Cardiac muscle cell (in vitro differentiated cells and primary cell): ENCODE results near the gene RPS6KA5. TPM values are rescaled to one million over a fixed set of nuclear protein-coding genes. Genes with fewer than 3 reads are reported as not detected.

ENCODE experiments used
- DNase-seq, 2 donors: peaks; one replicate each; pipeline versions ENCODE4 v3.0.0 to v3.0.0-alpha.2; 2010 to 2017; ENCODE audit warnings: low read depth in 1 of 2, low spot score in 1 of 2
- H3K27ac ChIP-seq: fragments of 200-600 bp; sonication (generic); 2 replicates; pipeline ENCODE4 v1.5.1; 2016
- H3K27me3 ChIP-seq: fragments of 200-600 bp; sonication (generic); 2 replicates; pipeline ENCODE4 v1.6.0; 2016; ENCODE audit warnings: control low read depth
- H3K36me3 ChIP-seq: fragments of 200-600 bp; sonication (generic); 2 replicates; pipeline ENCODE4 v1.5.1; 2016; ENCODE audit warnings: control low read depth
- H3K4me1 ChIP-seq: fragments of 200-600 bp; sonication (generic); 2 replicates; pipeline ENCODE4 v1.8.1; 2017; ENCODE audit warnings: low read depth, mild to moderate bottlenecking, mixed run types
- H3K4me3 ChIP-seq: fragments of 200-600 bp; sonication (generic); 2 replicates; pipeline ENCODE4 v1.5.1; 2016; ENCODE audit warnings: mild to moderate bottlenecking
- H3K9me3 ChIP-seq: fragments of 200-600 bp; sonication (generic); 2 replicates; pipeline ENCODE4 v1.5.1; 2017; ENCODE audit warnings: low read depth, mild to moderate bottlenecking, control low read depth
- polyA plus RNA-seq: library from polyadenylated mRNA; unstranded; fragments of >200 nt; fragmentation: Nextera tagmentation; extraction: Ambion mirVana; gene quantifications from 2 replicates; pipeline ENCODE4 v1.2.1, GENCODE V29; 2016
- total RNA-seq: library from RNA; depleted of rRNA; stranded (reverse); fragments of >200 nt; gene quantifications from 2 replicates; pipeline ENCODE4 v1.2.3, GENCODE V29; 2016
- TF ChIP-seq, protein P1 (sequence below): IDR thresholded peaks from 2 replicates; pipeline ENCODE4 v1.5.1; 2012; ENCODE audit warnings: low read depth, mild to moderate bottlenecking, low read length

The RPS6KA5 gene
- total and polyA plus RNA-seq, 2 experiments from 2014 or later = 3.3 to 10.9 TPM

DNA sequence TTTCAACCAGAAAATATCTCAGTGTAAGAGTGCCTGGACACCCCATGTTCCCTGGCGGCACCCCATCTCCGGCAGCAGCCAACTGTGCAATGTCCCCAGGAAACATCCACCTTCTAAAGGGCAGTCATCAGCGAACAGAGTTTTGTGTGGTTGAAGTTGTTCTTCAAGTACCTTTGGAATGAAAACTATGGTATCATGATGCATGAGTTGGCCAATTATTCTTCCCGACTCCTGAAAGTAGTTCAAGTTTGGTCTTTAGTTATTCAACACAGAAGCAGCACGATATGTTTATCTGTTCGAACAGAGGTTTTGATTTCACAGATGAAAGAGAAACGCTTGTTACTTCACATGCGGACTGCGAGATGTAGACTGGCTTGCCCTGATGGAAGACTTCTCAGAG, 223.1 kb downstream of the RPS6KA5 start:
- DNase-seq = no peak
- Histone ChIP-seq H3K27ac (no peak overlapping the region), H3K36me3 (no peaks in the 10 kb centered on the region), H3K27me3 (no peaks in the 10 kb centered on the region), H3K4me1 (no peaks in the 10 kb centered on the region), H3K4me3 (no peak overlapping the region), H3K9me3 (no peaks in the 10 kb centered on the region)
- TF ChIP-seq, protein P1, sequence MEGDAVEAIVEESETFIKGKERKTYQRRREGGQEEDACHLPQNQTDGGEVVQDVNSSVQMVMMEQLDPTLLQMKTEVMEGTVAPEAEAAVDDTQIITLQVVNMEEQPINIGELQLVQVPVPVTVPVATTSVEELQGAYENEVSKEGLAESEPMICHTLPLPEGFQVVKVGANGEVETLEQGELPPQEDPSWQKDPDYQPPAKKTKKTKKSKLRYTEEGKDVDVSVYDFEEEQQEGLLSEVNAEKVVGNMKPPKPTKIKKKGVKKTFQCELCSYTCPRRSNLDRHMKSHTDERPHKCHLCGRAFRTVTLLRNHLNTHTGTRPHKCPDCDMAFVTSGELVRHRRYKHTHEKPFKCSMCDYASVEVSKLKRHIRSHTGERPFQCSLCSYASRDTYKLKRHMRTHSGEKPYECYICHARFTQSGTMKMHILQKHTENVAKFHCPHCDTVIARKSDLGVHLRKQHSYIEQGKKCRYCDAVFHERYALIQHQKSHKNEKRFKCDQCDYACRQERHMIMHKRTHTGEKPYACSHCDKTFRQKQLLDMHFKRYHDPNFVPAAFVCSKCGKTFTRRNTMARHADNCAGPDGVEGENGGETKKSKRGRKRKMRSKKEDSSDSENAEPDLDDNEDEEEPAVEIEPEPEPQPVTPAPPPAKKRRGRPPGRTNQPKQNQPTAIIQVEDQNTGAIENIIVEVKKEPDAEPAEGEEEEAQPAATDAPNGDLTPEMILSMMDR = no peak

DNA sequence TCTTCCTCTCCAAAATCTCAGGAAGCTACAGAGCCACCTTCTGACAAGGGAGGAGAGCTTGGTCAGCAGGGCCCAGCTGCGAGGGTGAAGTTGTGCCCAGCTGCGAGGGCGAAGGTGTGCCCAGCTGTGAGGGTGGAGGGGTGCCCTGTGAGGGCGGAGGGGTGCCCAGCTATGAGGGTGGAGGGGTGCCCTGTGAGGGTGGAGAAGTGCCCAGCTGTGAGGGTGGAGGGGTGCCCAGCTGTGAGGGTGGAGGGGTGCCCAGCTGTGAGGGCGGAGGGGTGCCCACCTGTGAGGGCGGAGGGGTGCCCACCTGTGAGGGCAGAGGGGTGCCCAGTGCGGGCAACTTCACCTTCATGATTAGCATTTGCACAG, 223.8 kb downstream of the RPS6KA5 start:
- Histone ChIP-seq H3K36me3 (no peaks in the 10 kb centered on the region), H3K4me3 (no peak overlapping the region), H3K27ac (no peak overlapping the region), H3K4me1 (no peaks in the 10 kb centered on the region), H3K9me3 (no peaks in the 10 kb centered on the region), H3K27me3 (no peaks in the 10 kb centered on the region)
- no peak for DNase-seq
- TF ChIP-seq, protein P1 = no peak

DNA sequence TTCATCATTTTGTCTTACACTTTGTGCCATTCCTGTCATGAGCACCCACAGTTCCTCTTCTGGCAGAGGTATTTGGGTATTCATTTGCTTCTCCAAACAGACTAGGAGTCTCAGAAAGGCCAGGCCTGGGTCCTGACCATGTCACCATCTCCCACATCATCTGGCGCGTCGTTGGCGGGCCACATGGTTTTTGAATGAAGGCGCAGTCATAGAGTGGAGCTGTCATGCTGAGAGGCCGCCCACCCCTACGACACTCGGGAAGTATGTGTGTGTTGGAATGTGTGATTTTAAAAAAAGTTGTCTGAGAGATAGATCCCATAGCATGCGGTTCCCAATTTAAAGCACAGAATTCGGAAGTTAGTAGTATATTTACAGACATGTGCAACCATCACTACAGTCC, 228.6 kb downstream of the RPS6KA5 start:
- no peaks in the 10 kb centered on the region for H3K4me1 ChIP-seq
- TF ChIP-seq, protein P1 = no peak
- H3K4me3 ChIP-seq = no peak overlapping the region
- no peaks in the 10 kb centered on the region for H3K36me3 ChIP-seq
- no peak for DNase-seq
- no peaks in the 10 kb centered on the region for H3K9me3 ChIP-seq
- peaks cover 16% of the 10 kb centered on the region for H3K27me3 ChIP-seq
- no peak overlapping the region for H3K27ac ChIP-seq

DNA sequence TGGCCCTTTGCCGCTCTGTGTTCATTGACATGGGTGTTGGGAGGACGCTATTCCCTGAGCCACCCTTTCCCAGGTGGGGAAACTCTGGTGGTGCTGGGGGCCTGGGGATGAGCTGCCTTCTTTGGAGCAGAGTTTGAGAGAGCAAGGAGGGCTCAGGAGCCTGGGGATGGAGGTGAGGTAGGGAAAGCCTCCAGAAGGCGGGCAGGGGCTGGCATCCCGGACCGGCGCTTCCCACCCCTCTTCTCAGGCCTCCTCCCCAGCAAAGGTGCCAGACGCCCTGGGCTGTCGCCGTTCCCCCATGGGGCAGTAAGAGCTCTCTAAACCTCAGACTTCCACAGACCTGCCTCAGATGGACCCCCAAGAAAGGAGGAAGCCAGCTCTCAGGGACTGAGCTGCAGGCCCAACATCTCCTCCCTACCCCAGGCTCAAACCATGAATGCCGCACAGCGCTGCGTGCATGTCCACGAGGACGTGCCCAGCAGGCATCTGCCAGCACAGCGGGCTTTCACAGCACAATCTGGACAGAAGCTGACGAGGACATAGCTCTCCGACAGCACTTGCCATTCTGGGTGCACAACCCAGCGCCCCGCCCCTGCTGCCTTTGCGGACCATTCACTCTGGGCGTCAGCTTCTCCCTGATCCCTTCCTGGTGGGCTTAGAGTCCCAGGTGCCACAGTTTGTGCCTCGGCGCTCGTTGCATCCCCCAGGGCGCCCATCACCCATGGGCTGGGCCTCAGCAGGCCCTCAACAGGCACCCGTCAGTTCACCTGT, 229.3 kb downstream of the RPS6KA5 start:
- Histone ChIP-seq H3K9me3 (no peaks in the 10 kb centered on the region), H3K27me3 (peaks cover 16% of the 10 kb centered on the region), H3K4me3 (no peak overlapping the region), H3K4me1 (no peaks in the 10 kb centered on the region), H3K27ac (no peak overlapping the region), H3K36me3 (no peaks in the 10 kb centered on the region)
- TF ChIP-seq, protein P1 = no peak
- no peak for DNase-seq

DNA sequence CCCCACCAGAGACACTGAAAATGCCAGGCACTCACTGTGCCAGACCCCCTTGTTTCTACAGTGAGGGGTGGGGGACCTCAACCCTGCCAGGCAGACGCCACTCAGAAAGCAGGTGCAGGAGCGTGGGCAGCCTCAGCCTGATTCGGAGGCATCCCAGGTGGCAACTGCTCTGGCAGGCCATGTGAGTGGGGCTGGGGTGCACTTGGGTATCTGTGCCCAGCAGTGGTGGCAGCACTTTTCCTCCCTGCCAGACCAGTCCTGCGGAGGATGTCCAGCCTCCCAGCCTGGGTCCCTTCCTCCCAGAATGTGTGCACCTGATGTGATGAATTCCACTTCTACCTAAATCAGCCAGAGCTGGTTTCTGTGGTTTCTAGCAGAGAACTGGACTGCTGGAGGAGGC, 230.8 kb downstream of the RPS6KA5 start:
- Histone ChIP-seq H3K4me1 (no peaks in the 10 kb centered on the region), H3K4me3 (no peak overlapping the region), H3K36me3 (no peaks in the 10 kb centered on the region), H3K27ac (no peak overlapping the region), H3K9me3 (no peaks in the 10 kb centered on the region), H3K27me3 (peaks cover 16% of the 10 kb centered on the region)
- no peak for DNase-seq
- TF ChIP-seq, protein P1 = no peak
